ENCODE results near the gene GREB1L. TPM values are rescaled to one million over a fixed set of nuclear protein-coding genes. Genes with fewer than 3 reads are reported as not detected.

Gene GREB1L
- total and polyA plus RNA-seq, 9 of the 15 experiments (the other 6 are each of a cell fraction or from before 2014, with no cell fraction given) = 0.03 TPM; not detected in 8

DNA sequence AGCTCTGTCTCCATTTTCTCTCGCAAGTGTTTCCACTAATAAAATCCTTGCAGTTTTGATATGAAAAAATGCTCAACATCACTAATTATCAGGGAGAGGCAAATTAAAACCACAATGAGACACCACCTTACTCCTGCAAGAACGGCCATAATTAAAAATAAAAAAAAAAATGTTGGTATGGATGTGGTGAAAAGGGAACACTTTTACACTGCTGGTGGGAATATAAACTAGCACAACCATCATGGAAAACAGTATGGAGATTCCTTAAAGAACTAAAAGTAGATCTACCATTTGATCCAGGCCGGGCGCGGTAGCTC lies 49.8 kb upstream of the GREB1L start:
- DNase-seq (ENCODE audit: extremely low read depth in 1 of 4, low spot score in 3 of 4) (no peak), ATAC-seq (no peak), FAIRE-seq (no peak)
- 34% methylated on average over 5 of the region's 5 CpGs for WGBS (ENCODE audit: insufficient coverage, low coverage, missing lambda C conversion rate)
- in situ Hi-C loops (cut with MboI) (no loop called here), intact Hi-C loops (cut with micrococcal nuclease) (no loop called here)
- H3K9me1 ChIP-seq (ENCODE audit: control insufficient read depth, insufficient read depth, low read length) = no peaks in the 10 kb centered on the region
- no peak overlapping the region for H2AFZ ChIP-seq (ENCODE audit: low read depth, low read length)
- ChIA-PET POLR2A (interaction anchor here (0.7 to 0.8 kb wide), 2 partner anchors 10 to 229 kb away, joined by 4 read pairs; no protein-coding TSS in a partner anchor), CTCF (ENCODE audit: low intra/inter-chr PET ratio) (no interaction called here)
- TF ChIP-seq JUNB (CRISPR knock-in tag; conservative IDR thresholded peaks at IDR 0.05) (no peak), CC2D1A (IDR thresholded peaks at IDR 0.05) (no peak), THAP12 (CRISPR knock-in tag; IDR thresholded peaks at IDR 0.05) (no peak), RFX5 (IDR thresholded peaks at IDR 0.05; ENCODE audit: low read depth, low read length) (no peak)
- H3K79me2 ChIP-seq (ENCODE audit: control insufficient read depth, insufficient read depth, low read length) = no peaks in the 10 kb centered on the region
- H3K9ac ChIP-seq (ENCODE audit: insufficient read depth in 1 of 2, low read depth in 2 of 2, low read length in 2 of 2) = no peak overlapping the region
- H3K4me2 ChIP-seq (ENCODE audit: insufficient read depth, low read length) = no peak overlapping the region
- H3K27me3 ChIP-seq (ENCODE audit: control insufficient read depth in 2 of 2, insufficient read depth in 2 of 2, low read length in 2 of 2) = no peaks in the 10 kb centered on the region
- no peaks in the 10 kb centered on the region for H3K4me1 ChIP-seq (replicated peaks in 1 of 2; ENCODE audit: control insufficient read depth in 2 of 2, insufficient read depth in 2 of 2, low read length in 2 of 2)
- H3K4me3 ChIP-seq = no peak overlapping the region
- H3K36me3 ChIP-seq (ENCODE audit: control insufficient read depth, insufficient read depth, low read length) = no peaks in the 10 kb centered on the region
- no peak overlapping the region for H3K27ac ChIP-seq (ENCODE audit: extremely low read depth, low read depth, low read length)
- H3K9me3 ChIP-seq (replicated peaks; ENCODE audit: control insufficient read depth, insufficient read depth, low read depth, low read length) = no peaks in the 10 kb centered on the region
- no TSS peak for BruUV-seq (replicated peaks)
- H4K20me1 ChIP-seq (replicated peaks; ENCODE audit: control insufficient read depth, insufficient read depth, low read length) = no peaks in the 10 kb centered on the region
